ENCODE data around the gene SPDYE4.

The SPDYE4 gene

DNA sequence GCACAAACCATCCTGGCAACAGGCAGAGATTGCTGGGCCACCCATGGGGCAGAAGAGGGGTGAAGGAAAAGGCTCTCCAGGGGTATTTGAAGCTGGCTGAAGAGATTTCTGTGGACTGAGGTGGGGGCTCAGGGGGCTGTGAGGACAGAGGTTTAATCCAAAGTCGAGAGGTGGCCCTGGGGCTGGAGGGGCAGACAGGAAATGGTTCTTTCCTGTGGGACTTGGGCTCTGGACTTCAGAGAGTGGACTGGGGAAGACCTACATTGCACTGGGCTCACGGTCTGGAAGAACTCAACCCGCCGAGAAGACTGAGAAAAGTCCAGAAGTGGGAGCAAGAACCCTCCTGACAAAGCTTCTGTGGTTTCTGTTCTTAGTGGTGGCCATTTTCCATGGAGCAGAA lies 16.6 kb downstream of the SPDYE4 start:
- no peak for DNase-seq (ENCODE audit: extremely low read depth in 1 of 2, low read depth in 1 of 2)

DNA sequence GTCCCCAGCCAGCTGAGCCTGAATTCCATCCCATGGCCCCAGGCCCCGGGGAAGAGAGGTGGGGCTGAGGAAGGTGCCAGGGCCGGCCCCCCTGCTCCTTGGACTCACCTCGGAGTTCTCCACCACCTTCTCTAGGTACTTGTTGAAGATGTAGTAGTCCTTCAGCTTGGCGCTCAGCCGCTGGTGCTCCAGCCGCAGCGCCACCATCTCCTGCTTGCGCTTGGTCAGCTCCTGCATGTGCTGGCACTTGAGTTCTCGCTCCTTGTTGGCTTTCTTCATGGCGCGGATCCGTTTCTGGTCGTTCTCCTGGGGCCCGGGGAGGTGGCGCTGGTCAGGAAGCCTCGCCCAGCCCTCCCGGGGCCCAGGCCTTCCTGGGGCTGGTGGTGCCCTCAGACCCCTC lies 17.0 kb downstream of the SPDYE4 start:
- no peak for DNase-seq (ENCODE audit: extremely low read depth in 1 of 2, low read depth in 1 of 2)

DNA sequence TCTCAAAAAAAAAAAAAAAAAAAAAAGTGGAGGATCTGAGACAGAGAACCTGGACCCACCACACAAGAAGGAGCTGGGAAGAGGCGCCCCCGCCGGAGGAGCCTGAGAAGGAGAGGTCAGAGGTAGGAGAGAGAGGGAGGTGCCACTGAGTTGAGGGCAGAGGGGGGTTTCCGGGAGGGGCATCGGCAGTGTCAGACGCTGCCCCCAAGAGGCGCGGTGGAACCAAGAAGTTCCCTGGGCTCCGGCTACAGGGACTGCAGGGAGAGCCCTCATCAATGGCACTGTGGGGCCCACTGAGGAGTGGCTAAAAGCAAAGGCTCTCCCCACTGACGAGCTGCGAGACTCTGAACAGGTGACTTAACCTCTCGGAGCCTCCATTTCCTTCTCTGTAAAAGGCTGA lies 17.9 kb downstream of the SPDYE4 start:
- peak in 1 of 2 donors; percentile 29 for DNase-seq (ENCODE audit: extremely low read depth in 1 of 2, low read depth in 1 of 2)

DNA sequence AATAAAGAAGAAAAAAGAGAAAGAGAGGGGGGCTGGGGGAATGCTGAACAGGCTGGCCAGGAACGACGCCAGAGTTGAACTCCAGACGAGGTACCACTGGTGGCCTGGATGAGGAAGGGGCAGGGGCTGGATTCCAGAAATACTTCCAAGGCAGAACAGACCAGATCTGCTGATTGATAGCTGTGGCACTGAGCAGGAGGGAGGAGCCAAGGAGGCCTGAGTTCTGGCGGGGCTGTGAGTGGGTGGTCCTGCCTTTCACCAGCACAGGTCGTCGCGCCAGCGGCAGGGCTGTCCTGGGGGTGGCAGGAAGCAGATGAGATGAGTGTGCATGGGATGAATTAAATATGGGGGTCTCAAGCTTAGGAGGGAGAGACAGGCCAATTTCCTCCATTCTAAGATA lies 19.2 kb downstream of the SPDYE4 start:
- DNase-seq (ENCODE audit: extremely low read depth in 1 of 2, low read depth in 1 of 2): no peak

DNA sequence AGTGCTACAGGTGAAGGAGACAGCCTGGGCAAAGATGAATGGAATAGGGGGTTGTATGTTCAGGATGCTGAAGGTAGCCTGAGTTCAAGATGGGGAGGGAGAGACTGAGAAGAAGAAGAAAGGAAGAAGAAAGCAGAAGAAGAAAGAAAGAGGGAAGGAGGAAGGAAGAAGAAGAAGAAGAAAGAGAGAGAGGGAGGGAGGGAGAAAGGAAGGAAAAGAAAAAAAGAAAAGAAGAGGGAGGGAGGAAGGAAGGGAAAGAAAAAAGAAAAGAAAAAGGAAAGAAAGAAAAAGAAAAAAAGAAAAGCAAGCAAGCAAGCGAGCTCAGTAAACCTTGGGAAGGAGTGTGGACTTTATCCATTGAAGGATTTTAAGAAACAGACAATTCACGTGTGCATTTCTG lies 21.6 kb downstream of the SPDYE4 start:
- no peak for DNase-seq (ENCODE audit: extremely low read depth in 1 of 2, low read depth in 1 of 2)

DNA sequence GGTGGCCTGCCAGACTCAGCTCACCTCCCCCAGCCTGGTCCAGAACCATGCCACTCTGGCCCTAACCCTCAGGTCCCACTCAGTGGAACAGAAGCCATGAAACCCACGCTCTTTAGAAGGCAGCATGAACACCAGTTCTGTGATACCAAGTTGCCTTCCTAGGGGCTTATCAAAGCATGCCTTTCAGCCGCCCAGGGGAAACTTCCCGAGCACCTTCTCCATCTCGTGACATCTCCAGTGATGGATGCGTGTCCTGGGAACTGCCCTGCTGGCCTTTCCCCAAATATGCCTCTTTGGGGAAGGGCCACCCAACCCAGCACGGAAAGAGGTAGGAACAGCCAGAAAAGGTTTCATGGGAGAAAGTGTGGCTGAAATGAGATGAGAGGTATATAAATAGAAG lies 22.0 kb downstream of the SPDYE4 start:
- DNase-seq (ENCODE audit: extremely low read depth in 1 of 2, low read depth in 1 of 2): no peak

DNA sequence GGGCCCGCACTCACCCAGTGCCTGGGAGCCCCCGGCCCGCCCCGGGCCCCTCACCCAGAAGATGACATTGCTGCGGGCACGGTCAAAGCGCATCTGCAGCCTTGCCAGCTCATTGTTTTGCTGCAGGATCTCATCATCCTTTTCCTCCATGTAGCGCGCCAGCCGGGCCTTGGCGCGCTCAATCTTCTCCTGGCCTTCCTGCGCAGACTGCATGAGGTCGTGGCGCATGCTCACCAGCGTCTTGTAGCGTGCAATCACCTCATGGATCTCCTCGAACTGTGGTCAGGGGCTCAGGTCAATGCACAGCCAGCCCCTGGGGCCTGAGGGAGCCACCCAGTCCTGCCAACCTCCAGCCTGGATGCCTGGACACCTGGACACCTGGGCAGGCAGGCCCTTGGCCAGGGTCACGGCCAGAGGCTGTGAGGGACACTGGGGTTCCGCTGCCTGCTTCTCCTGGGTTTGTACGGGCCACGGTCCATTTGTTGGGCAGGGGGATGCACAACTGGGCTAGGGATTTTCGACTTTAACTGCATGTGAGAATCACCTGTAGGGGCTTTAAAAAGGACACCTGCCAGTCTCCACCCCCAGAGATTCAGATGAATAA lies 22.9 kb downstream of the SPDYE4 start:
- DNase-seq (ENCODE audit: extremely low read depth in 1 of 2, low read depth in 1 of 2): no peak

DNA sequence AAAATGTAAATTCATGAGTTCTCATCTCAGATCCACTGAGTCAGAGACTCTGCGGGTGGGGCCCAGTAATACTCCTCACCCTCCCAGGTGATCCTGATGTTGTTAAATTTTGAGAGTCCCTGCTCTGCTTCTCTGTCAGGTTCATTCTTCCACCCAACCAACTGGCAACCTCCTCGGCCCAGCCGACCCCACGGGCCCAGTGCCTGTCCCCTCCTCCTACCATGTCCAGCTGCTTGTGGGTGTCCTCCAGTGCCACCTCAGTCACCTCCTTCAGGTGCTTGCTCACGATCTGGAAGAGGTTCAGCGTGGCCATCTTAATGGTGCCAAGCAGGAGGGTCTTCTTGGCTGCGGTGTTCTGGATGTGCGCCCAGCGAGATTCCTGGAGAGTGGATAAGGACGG lies 23.5 kb downstream of the SPDYE4 start:
- no peak for DNase-seq (ENCODE audit: extremely low read depth in 1 of 2, low read depth in 1 of 2)

DNA sequence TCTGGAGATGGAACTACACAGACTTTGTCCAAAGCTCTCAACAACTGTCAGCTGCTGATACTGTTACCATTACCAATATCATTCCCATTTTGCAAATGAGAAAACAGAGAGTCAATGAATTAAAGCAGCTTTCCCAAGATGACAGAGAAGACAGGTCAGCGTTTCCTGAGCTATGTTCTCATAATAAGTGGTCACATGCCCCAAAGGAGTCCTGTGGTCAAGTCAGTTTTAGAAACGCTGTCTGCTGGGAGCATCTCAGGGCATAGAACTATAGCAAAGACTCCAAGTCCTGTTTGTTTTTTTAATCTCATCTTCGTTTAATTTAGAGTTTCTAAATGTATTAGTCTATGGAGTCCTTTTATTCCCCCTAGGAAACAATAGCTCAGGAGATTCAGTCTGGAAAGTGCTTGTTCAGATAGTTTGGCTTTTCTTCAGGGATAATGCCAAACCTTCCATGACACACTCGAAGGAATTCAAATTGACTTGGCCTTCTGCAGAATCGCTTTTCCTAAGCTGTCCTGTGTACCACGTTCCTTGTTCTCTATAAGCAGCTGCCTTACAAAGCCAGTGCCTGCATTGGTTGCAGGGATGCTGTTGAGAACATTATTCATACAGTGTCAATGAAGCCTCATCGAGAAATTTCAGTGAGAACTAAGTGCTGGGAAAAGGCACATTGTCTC lies 25.8 kb downstream of the SPDYE4 start:
- no peak for DNase-seq (ENCODE audit: extremely low read depth in 1 of 2, low read depth in 1 of 2)

DNA sequence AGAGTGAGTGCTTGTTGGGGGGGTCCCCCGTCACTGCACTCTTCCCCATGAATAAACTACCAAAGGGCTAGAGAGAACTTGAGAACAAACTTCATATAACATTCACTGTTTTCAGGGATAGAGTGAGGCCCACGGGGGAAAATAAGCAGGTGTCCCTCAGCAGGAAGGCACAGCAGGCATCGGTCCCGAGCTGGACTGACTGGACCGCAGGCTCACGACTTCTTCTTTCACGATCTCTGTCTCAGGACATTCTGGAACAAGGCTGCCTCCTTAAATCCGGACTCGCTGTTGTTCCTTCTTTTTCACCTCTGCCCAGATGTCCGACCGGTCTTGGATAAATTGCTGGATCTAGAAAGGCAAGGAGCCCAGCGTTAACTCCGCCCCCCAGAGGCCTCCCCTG lies 28.5 kb downstream of the SPDYE4 start:
- DNase-seq (ENCODE audit: extremely low read depth in 1 of 2, low read depth in 1 of 2): no peak

DNA sequence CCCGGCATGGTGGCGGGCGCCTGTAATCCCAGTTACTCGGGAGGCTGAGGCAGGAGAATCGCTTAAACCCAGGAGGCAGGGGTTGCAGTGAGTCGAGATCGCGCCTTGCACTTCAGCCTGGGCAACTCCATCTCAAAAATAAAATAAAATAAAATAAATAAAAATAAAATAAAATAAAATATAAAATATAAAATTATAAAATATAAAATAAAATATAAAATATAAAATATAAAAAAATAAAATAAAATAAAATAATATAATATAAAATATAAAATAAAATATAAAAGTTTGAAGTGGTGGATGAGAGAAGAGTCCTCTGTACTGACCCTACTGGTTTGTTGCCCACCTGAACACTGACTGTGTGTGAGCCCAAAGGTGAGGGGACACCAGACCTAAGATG lies 28.9 kb downstream of the SPDYE4 start:
- no peak for DNase-seq (ENCODE audit: extremely low read depth in 1 of 2, low read depth in 1 of 2)

DNA sequence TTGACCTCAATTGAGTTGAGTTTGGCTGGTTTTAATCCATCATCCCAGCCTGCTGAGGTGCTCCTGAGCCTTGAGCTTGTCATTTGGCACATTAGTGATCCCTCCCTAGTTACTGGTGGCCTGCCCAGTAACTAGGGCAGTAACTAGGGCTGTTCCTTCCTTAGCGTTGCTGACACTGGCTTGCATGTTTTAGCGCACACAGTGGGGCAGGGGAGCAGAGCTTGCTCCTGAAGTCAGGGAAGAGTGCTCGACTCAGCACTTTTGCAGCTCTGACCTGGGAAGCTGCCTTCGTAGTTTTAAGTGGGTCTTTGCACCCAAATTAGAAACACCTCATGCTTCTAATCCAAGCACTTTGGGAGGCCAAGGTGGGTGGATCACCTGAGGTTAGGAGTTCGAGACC lies 29.4 kb downstream of the SPDYE4 start:
- no peak for DNase-seq (ENCODE audit: extremely low read depth in 1 of 2, low read depth in 1 of 2)

DNA sequence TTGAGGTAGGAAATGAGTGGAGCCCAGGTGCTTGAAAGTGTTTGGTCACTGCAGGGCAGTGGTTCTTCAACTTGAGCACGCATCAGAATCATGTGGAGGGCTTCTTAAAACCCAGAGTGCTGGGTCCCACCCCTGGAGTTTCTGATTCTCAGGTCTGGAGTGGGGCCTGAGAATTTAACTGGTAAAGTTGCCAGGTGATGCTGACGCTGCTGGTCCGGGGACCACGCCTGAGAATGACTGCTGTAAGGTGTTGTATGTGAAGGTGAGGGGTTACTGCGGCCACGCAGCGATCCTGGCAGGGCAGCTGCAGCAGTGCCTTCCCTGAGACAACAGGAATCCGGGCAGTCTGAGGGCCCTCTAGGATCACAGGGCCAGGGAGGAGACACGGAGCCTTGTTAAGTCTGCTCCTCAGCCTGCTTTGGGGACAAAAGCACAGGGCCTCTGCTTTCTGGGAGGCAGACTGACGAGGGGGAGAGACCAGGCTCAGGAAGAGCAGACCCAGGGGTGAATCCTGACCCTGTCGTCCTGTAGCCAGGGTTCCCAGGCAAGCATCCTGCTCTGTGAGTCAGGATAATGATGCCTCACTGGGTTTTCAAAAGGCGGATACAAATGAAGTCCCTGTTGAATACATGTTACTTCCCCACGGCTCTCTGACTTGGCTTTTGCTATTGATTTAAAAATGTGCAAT lies 30.0 kb downstream of the SPDYE4 start:
- DNase-seq (ENCODE audit: extremely low read depth in 1 of 2, low read depth in 1 of 2): no peak

DNA sequence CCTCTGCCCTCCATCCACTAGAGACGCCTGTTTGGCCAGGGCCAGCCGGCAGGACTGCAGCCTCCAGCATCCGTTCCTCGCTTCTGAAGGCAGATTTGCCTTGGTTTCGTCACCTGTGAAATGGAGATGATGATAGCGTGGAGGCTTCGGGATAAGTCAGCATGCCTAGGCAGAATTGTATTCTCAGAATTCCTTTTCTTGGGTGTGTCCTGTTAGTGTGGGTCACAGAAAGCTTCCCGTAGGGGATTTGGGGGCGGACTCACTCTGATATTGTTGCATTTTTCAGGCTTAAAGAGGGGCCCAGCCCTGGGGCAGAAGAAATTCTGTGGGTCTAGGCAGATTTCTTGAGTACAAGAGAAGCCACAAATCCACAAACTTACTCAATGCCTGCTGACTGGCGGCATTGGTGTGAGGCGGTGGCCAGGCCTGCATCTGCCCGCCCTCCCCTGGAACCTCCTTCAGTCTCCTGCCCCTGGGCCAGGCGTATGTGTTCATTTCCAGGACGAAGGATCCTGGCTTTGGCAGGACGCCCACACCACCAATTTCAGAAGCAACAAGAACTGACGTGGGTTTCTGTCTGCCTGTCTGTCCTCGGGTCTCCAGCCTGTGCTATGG lies 31.3 kb downstream of the SPDYE4 start:
- DNase-seq (ENCODE audit: extremely low read depth in 1 of 2, low read depth in 1 of 2): no peak

DNA sequence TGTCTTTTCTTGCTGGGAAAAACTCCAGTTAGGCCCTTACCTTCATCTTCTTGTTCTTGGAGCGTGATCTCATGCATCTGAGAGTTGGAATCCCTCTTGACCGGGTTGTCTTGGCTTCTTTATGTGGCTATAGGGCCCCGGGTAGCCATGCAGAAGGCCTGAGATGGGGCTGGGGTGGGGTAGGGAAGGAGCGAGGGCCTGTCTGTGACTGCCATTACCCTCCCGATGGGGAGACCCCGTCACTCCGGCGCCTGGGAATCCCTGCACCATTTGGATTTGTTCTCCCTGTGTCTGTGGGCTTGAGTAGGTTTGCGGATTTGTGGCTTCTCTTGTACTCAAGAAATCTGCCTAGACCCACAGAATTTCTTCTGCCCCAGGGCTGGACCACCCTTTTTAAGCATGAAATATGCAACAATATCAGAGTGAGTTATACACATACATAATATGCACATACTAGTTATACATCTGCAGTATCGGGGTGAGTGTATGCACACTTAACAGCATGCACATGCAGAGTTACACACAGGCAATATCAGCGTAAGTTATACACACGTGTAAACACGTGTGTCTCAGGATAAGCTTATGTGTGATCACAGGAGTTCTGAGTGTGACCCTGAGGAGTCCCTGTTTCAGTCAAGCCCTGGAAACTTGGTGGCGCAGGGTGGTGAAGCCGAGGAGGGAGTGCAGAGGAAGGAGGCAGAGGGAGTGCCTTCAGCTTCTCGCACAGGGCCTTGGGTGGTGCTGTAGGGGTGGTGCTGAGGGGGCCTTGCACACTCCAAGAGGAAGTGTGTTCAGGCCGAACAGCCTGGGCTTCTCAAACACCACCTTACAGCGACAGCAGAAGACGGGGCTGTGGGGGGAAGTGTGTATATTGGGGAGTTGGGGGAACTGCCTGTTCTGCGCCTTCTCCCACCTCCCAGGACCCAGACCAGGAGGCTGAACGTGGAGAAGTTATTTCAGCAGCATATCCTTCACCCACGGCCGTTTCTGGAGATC lies 32.2 kb downstream of the SPDYE4 start:
- DNase-seq (ENCODE audit: extremely low read depth in 1 of 2, low read depth in 1 of 2): no peak

DNA sequence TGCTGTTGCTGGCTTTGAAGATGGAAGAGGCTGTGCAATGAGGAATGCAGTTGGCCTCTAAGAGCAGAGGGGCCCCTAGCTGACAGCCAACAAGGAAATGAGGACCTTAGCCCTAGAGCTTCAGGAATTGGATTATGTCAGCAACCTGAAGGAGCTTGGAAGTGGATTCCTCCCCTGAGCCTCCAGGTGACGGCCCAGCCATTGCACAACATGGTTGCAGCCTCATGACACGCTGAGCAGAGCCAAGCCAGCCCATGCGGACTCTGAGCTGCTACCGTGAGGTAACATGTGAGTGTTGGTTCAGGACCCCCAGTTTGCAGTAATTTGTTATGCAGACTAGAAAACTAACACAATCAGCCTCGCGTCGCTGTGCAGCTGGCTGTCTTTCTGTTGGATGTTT lies 33.9 kb downstream of the SPDYE4 start:
- no peak for DNase-seq (ENCODE audit: extremely low read depth in 1 of 2, low read depth in 1 of 2)

DNA sequence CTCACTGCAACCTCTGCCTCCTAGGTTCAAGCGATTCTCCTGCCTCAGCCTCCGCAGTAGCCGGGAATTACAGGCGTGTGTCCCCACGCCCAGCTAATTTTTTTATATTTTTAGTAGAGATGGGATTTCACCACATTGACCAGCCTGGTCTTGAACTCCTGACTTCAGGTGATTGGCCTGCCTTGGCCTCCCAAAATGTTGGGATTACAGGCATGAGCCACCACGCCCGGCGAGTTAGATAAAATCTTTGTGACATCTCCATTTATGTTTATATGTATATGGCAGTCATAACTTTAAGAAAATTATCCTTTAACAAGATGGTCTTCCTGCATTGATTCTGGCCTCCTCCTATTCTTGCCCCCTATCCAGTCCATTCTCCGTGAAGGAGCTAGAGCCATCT lies 37.8 kb downstream of the SPDYE4 start:
- DNase-seq (ENCODE audit: extremely low read depth in 1 of 2, low read depth in 1 of 2): no peak

DNA sequence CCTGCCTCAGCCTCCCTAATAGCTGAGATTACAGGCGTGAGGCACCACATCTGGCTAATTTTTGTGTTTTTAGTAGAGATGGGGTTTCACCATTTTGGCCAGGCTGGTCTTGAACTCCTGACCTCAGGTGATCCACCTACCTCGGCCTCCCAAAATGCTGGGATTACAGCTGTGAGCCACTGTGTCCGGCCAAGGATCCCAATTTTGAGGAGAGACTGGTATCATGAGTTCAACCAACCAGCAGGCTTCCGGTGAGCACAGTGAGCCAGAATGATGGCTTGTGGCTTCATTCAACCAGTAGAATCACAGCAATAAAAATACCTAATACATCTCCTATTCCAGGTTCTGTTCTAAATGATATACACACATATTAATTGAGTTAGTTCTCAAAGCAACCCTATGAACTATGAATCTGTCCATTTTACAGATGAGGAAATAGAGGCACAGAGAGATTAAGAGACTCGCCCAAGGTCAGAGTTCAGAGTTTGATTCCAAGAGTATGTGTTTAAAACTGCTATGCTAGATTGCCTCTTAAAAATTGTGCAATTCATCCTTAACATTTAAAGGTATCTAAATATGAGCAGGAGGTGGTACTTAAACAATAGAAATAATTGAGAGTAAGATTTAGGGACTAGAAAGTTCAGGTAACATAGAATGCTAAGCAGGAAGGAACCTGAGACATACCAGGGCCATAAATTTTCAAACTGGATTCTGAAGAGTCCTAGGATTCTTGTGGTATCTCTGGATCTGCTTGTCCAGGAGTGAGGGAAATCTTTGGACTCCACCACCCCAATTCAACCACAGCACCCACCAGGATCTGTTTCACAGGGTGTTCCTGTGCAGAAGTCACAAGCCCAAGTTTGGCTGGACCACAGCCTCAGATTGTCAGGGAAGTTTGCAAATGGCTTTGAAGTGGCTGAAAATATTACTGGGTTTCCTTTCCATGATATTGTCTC lies 38.8 kb downstream of the SPDYE4 start:
- DNase-seq (ENCODE audit: extremely low read depth in 1 of 2, low read depth in 1 of 2): no peak

DNA sequence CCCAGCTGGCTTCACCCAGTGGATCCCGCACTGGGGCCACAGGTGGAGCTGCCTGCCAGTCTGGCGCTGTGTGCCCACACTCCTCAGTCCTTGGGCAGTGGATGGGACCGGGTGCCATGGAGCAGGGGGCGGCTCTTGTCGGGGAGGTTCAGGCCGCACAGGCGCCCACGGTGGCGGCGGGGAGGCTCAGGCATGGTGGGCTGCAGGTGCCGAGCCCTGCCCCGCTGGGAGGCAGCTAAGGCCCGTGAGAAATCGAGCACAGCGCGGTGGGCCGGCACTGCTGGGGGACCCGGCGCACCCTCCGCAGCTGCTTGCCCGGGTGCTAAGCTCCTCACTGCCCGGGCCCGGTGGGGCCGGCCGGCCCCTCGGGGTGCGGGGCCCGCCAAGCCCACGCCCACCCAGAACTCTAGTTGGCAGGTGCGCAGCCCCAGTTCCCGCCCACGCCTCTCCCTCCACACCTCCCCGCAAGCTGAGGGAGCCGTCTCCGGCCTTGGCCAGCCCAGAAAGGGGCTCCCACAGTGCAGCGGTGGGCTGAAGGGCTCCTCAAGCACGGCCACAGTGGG lies 40.3 kb downstream of the SPDYE4 start:
- DNase-seq (ENCODE audit: extremely low read depth in 1 of 2, low read depth in 1 of 2): no peak
